Naive B cell (primary cell): ENCODE measurements around the gene PCDHA9. TPM values are rescaled to one million over a fixed set of nuclear protein-coding genes. Genes with fewer than 3 reads are reported as not detected.
A peak's percentile ranks its signal among the peaks of the same experiment; 100 is the strongest.
"Not testable (repeated sequence)": the region's sequence is repeated elsewhere in the genome, so short reads cannot be mapped to it uniquely, and the experiment has no call there.

ENCODE experiments used
- ATAC-seq, 2 donors: fragments of 150-1000 bp; cut with Tn5 transposase; 2 replicates each; pipeline ENCODE4 v1.10.0; 2021; ENCODE audit warnings: low read depth in 2 of 2, mild to moderate bottlenecking in 2 of 2, moderate library complexity in 2 of 2
- DNase-seq: peaks from one replicate; pipeline ENCODE4 v3.0.0; 2022
- H3K27ac Mint-ChIP-seq, 6 donors: one replicate each; pipeline ENCODE4 v1.8.0; 2020 to 2022; ENCODE audit warnings: mild to moderate bottlenecking in 6 of 6, mixed read lengths in 6 of 6, moderate library complexity in 5 of 6, inconsistent platforms in 2 of 6
- H3K27me3 Mint-ChIP-seq, 3 donors: one replicate each; pipeline ENCODE4 v1.8.0; 2021 to 2022; ENCODE audit warnings: mixed read lengths in 3 of 3, mild to moderate bottlenecking in 1 of 3
- H3K36me3 Mint-ChIP-seq, 2 donors: one replicate each; pipeline ENCODE4 v1.8.0; 2020 to 2022; ENCODE audit warnings: mixed read lengths in 2 of 2, inconsistent platforms in 1 of 2, mild to moderate bottlenecking in 1 of 2
- H3K4me1 Mint-ChIP-seq, 3 donors: one replicate each; pipeline ENCODE4 v1.8.0; 2020 to 2022; ENCODE audit warnings: mixed read lengths in 3 of 3, inconsistent platforms in 1 of 3, mild to moderate bottlenecking in 1 of 3, moderate library complexity in 1 of 3
- H3K4me3 Mint-ChIP-seq, 8 donors: one replicate each; pipeline ENCODE4 v1.8.0; 2020 to 2022; ENCODE audit warnings: mild to moderate bottlenecking in 8 of 8, mixed read lengths in 8 of 8, moderate library complexity in 8 of 8, inconsistent platforms in 2 of 8
- H3K9me3 Mint-ChIP-seq, 7 donors: one replicate each; pipeline ENCODE4 v1.8.0; 2020 to 2022; ENCODE audit warnings: mixed read lengths in 7 of 7, mild to moderate bottlenecking in 5 of 7, inconsistent platforms in 2 of 7, moderate library complexity in 1 of 7
- polyA plus RNA-seq, 6 donors: library from polyadenylated mRNA; unstranded; fragments of 300-500 nt; fragmentation: Illumina TruSeq; gene quantifications; one replicate each; pipeline ENCODE4 v1.2.3, GENCODE V29; 2021; ENCODE audit warnings: low read depth in 6 of 6

The PCDHA9 gene
- polyA plus RNA-seq, 6 donors from 2014 or later, result not detected

DNA sequence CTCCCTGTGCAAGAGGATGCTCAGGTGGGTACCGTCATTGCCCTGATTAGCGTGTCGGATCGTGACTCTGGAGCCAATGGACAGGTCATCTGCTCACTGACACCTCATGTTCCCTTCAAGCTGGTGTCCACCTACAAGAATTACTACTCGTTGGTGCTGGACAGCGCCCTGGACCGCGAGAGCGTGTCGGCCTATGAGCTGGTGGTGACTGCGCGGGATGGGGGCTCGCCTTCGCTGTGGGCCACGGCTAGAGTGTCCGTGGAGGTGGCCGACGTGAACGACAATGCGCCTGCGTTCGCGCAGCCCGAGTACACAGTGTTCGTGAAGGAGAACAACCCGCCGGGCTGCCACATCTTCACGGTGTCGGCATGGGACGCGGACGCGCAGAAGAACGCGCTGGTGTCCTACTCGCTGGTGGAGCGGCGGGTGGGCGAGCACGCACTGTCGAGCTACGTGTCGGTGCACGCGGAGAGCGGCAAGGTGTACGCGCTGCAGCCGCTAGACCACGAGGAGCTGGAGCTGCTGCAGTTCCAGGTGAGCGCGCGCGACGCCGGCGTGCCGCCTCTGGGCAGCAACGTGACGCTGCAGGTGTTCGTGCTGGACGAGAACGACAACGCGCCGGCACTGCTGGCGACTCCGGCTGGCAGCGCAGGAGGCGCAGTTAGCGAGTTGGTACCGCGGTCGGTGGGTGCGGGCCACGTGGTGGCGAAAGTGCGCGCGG lies 28.5 kb downstream of the PCDHA9 start:
- not testable (repeated sequence) for H3K4me3 Mint-ChIP-seq, DNase-seq, ATAC-seq, H3K4me1 Mint-ChIP-seq, H3K27ac Mint-ChIP-seq
- Mint-ChIP-seq H3K9me3 (peaks cover 9 to 62% (median 38%) of the 10 kb centered on the region in 7 donors), H3K27me3 (peaks cover 29 to 45% (median 40%) of the 10 kb centered on the region in 3 donors), H3K36me3 (peaks cover 8 to 14% of the 10 kb centered on the region in 2 donors)

DNA sequence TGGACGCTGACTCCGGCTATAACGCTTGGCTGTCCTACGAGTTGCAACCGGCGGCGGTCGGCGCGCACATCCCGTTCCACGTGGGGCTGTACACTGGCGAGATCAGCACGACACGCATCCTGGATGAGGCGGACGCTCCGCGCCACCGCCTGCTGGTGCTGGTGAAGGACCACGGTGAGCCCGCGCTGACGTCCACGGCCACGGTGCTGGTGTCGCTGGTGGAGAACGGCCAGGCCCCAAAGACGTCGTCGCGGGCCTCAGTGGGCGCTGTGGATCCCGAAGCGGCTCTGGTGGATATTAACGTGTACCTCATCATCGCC lies 29.0 kb downstream of the PCDHA9 start:
- Mint-ChIP-seq H3K27me3 (peaks cover 31 to 50% (median 44%) of the 10 kb centered on the region in 3 donors), H3K9me3 (peaks cover 9 to 62% (median 37%) of the 10 kb centered on the region in 7 donors), H3K4me3 (no peak overlapping the region), H3K36me3 (peaks cover 12 to 14% of the 10 kb centered on the region in 2 donors), H3K4me1 (no peaks in the 10 kb centered on the region), H3K27ac (no peak overlapping the region)
- no peak for DNase-seq
- ATAC-seq, result no peak

DNA sequence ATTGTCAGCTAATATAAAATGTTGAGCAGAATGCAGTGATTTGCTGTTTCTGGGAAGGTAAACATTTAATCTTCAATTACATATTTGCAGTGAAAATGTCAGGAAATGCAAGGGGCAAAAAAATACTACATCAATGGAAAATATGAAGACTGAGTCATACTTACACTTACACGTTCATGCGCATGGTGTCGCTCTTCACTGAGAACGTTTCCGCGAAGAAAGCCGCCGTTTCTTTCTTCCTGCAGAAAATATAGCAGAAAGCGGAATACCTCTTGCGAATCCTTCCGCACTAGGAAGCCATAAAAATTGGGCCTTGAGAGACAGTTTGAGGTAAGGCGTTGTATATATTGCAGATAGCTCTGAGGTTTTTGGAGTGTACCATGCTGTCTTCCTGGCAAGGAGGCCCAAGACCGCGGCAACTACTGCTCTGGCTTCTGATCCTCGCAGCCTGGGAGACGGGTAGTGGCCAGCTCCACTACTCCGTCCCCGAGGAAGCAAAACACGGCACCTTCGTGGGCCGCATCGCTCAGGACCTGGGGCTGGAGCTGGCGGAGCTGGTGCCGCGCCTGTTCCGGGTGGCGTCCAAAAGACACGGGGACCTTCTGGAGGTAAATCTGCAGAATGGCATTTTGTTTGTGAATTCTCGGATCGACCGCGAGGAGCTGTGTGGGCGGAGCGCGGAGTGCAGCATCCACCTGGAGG lies 33.9 kb downstream of the PCDHA9 start, which contains the start of gene PCDHA13:
Gene PCDHA13 (plus strand): TSS at position 236 of the 702 bp plus-strand sequence. CDS start 145 bp downstream, at position 381.
- H3K9me3 Mint-ChIP-seq, result peaks cover 8 to 52% (median 33%) of the 10 kb centered on the region in 7 donors
- H3K27me3 Mint-ChIP-seq, result peaks cover 29 to 41% (median 31%) of the 10 kb centered on the region in 3 donors
- H3K4me1 Mint-ChIP-seq, result no peaks in the 10 kb centered on the region
- peak within 1 kb of the TSS in 2 of 6 donors; percentile 3 to 4 for H3K27ac Mint-ChIP-seq
- peaks cover 8 to 14% of the 10 kb centered on the region in 2 donors for H3K36me3 Mint-ChIP-seq
- ATAC-seq (no peak), DNase-seq (no peak)
- no peak within 1 kb of the TSS for H3K4me3 Mint-ChIP-seq

DNA sequence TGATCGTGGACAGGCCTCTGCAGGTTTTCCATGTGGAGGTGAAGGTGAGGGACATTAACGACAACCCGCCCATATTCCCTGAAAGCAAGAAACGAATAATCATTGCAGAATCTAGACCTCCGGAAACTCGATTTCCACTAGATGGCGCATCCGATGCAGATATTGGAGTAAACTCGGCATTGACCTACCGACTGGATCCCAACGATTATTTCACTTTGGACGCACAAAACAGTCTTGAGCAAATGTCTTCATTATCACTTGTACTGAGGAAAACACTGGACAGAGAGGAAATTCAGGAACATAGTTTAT lies 34.4 kb downstream of the PCDHA9 start:
- H3K27me3 Mint-ChIP-seq, result peaks cover 31 to 44% (median 33%) of the 10 kb centered on the region in 3 donors

DNA sequence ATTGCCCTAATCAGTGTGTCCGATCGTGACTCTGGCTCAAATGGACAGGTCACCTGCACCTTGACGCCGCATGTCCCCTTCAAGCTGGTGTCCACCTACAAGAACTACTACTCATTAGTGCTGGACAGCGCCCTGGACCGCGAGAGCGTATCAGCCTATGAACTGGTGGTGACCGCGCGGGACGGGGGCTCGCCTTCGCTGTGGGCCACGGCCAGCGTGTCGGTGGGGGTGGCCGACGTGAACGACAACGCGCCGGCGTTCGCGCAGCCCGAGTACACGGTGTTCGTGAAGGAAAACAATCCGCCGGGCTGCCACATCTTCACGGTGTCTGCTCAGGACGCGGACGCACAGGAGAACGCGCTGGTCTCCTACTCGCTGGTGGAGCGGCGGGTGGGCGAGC lies 35.2 kb downstream of the PCDHA9 start:
- Mint-ChIP-seq H3K27ac (no peak overlapping the region), H3K4me3 (no peak overlapping the region), H3K9me3 (peaks cover 9 to 47% (median 36%) of the 10 kb centered on the region in 7 donors), H3K4me1 (no peaks in the 10 kb centered on the region), H3K27me3 (peaks cover 31 to 45% (median 34%) of the 10 kb centered on the region in 3 donors), H3K36me3 (peaks cover 12 to 14% of the 10 kb centered on the region in 2 donors)
- ATAC-seq (no peak), DNase-seq (no peak)

More for the DNA sequence above, 34.4 kb downstream of the PCDHA9 start:
- no peak for DNase-seq
- no peak overlapping the region for H3K27ac Mint-ChIP-seq
- no peaks in the 10 kb centered on the region for H3K4me1 Mint-ChIP-seq
- no peak for ATAC-seq
- H3K4me3 Mint-ChIP-seq, result no peak overlapping the region
- peaks cover 9 to 53% (median 36%) of the 10 kb centered on the region in 7 donors for H3K9me3 Mint-ChIP-seq
- peaks cover 12 to 14% of the 10 kb centered on the region in 2 donors for H3K36me3 Mint-ChIP-seq

DNA sequence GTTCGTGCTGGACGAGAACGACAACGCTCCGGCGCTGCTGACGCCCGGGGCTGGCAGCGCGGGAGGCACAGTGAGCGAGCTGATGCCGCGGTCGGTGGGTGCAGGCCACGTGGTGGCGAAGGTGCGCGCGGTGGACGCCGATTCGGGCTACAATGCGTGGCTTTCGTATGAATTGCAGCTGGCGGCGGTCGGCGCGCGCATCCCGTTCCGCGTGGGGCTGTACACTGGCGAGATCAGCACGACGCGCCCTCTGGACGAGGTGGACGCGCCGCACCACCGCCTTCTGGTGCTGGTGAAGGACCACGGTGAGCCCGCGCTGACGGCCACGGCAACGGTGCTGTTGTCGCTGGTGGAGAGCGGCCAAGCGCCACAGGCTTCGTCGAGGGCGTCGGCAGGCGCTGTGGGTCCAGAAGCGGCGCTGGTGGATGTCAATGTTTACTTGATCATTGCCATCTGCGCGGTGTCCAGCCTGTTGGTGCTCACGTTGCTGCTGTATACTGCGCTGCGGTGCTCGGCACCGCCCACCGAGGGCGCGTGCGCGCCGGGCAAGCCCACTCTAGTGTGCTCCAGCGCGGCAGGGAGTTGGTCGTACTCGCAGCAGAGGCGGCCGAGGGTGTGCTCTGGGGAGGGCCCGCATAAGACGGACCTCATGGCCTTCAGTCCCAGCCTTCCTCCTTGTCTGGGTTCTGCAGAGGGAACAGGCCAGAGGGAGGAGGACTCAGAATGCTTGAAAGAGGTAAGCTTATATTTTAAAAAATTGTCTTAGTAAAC lies 35.9 kb downstream of the PCDHA9 start:
- ATAC-seq (no peak), DNase-seq (no peak)
- no peaks in the 10 kb centered on the region for H3K4me1 Mint-ChIP-seq
- H3K27ac Mint-ChIP-seq, result no peak overlapping the region
- H3K27me3 Mint-ChIP-seq, result peaks cover 25 to 40% (median 29%) of the 10 kb centered on the region in 3 donors
- H3K4me3 Mint-ChIP-seq, result no peak overlapping the region
- H3K36me3 Mint-ChIP-seq, result peaks cover 12 to 14% of the 10 kb centered on the region in 2 donors
- H3K9me3 Mint-ChIP-seq, result peaks cover 5 to 47% (median 36%) of the 10 kb centered on the region in 7 donors

Other genes starting within 250 kb of the PCDHA9 start
- gene CD14, start 215.2 kb upstream of the PCDHA9 start, polyA plus RNA-seq, result 10 to 100 TPM in 1 of 6 donors, 1 to 10 TPM in 5; 1.5 to 10.2 (median 2.8) TPM
- gene TMCO6, start 208.9 kb upstream of the PCDHA9 start, polyA plus RNA-seq, result 10 to 100 TPM in 4 of 6 donors, 1 to 10 TPM in 2; 7.6 to 13.0 (median 11.4) TPM
- 100 to 1,000 TPM in 5 of 6 donors, 10 to 100 TPM in 1; 94.5 to 167 (median 152) TPM for gene NDUFA2, start 200.8 kb upstream of the PCDHA9 start, polyA plus RNA-seq
- gene IK, start 200.6 kb upstream of the PCDHA9 start, polyA plus RNA-seq, result 100 to 1,000 TPM in 5 of 6 donors, 10 to 100 TPM in 1; 83.8 to 170 (median 140) TPM
- gene WDR55, start 183.5 kb upstream of the PCDHA9 start, polyA plus RNA-seq, result 10 to 100 TPM in 4 of 6 donors, 1 to 10 TPM in 2; 5.7 to 15.1 (median 10.3) TPM
- gene DND1, start 174.8 kb upstream of the PCDHA9 start, polyA plus RNA-seq, result under 1 TPM in 1 of 6 donors, not detected in 5; 0.21 TPM
- 10 to 100 TPM; 37.6 to 73.5 (median 40.3) TPM for gene HARS1, start 157.0 kb upstream of the PCDHA9 start, polyA plus RNA-seq
- gene HARS2, start 156.9 kb upstream of the PCDHA9 start, polyA plus RNA-seq, result 10 to 100 TPM; 12.2 to 26.2 (median 18.7) TPM
- 10 to 100 TPM; 68.6 to 85.8 (median 76.7) TPM for gene ZMAT2, start 147.9 kb upstream of the PCDHA9 start, polyA plus RNA-seq
- gene PCDHA1, start 62.2 kb upstream of the PCDHA9 start, polyA plus RNA-seq, result not detected
- not detected for gene PCDHA2, start 53.5 kb upstream of the PCDHA9 start, polyA plus RNA-seq
- gene PCDHA3, start 47.3 kb upstream of the PCDHA9 start, polyA plus RNA-seq, result not detected
- not detected for gene PCDHA4, start 41.3 kb upstream of the PCDHA9 start, polyA plus RNA-seq
- not detected for gene PCDHA5, start 26.8 kb upstream of the PCDHA9 start, polyA plus RNA-seq
- not detected for gene PCDHA6, start 20.4 kb upstream of the PCDHA9 start, polyA plus RNA-seq
- not detected for gene PCDHA7, start 14.1 kb upstream of the PCDHA9 start, polyA plus RNA-seq
- gene PCDHA8, start 7.2 kb upstream of the PCDHA9 start, polyA plus RNA-seq, result not detected
- not detected for gene PCDHA10, start 7.5 kb downstream of the PCDHA9 start, polyA plus RNA-seq
- gene PCDHA11, start 20.6 kb downstream of the PCDHA9 start, polyA plus RNA-seq, result not detected
- not detected for gene PCDHA12, start 26.9 kb downstream of the PCDHA9 start, polyA plus RNA-seq
- not detected for gene PCDHA13, start 33.7 kb downstream of the PCDHA9 start, polyA plus RNA-seq
- not detected for gene PCDHAC1, start 77.9 kb downstream of the PCDHA9 start, polyA plus RNA-seq
- not detected for gene PCDHAC2, start 118.1 kb downstream of the PCDHA9 start, polyA plus RNA-seq
- not detected for gene PCDHB1, start 203.0 kb downstream of the PCDHA9 start, polyA plus RNA-seq
- under 1 TPM in 1 of 6 donors, not detected in 5; 0.13 TPM for gene PCDHB2, start 246.2 kb downstream of the PCDHA9 start, polyA plus RNA-seq